Endothelial cell of umbilical vein (primary cell): ENCODE measurements around the gene KLHL1. TPM values are rescaled to one million over a fixed set of nuclear protein-coding genes. Genes with fewer than 3 reads are reported as not detected.

Experiments used
- BruUV-seq: library from RNA; stranded (reverse); fragments of 400-500 nt; replicated peaks from 2 replicates; lab custom pipeline; 2021; lab: Mats Ljungman, UMichigan
- CTCF ChIA-PET: fragments of 300-600, 350-600 bp; sonication (Branson Sonifier 250); formaldehyde crosslinking; loops from one replicate; lab custom pipeline; 2021; ENCODE audit warnings: antibody characterized with exemption, inconsistent platforms; lab: Charles Lee
- POLR2A ChIA-PET: fragments of 300-600, 350-600 bp; sonication (Branson Sonifier 250); formaldehyde crosslinking; loops from one replicate; lab custom pipeline; 2021; ENCODE audit warnings: antibody characterized with exemption, inconsistent platforms; lab: Charles Lee
- DNase-seq: peaks from one replicate; pipeline ENCODE4 v3.0.0-alpha.2; 2011; ENCODE audit warnings: low read depth, low spot score
- FAIRE-seq: peaks from 2 replicates; lab custom pipeline; 2011; peaks lifted over from hg19 to GRCh38; lab: Jason Lieb, UNC
- H2AFZ ChIP-seq: 2 replicates; pipeline ENCODE4 v1.6.0; 2012; ENCODE audit warnings: low read depth, low read length, control low read depth, inconsistent platforms
- H3K27ac ChIP-seq: 2 replicates; pipeline ENCODE4 v1.5.1; 2011; ENCODE audit warnings: low read depth, mild to moderate bottlenecking, control low read depth, low read length, moderate library complexity; ENCODE audit not compliant: insufficient read depth
- H3K27me3 ChIP-seq, 2 experiments: 2 replicates each; pipeline versions ENCODE4 v1.6.0 to v1.6.1; 2011; ENCODE audit warnings: low read length in 2 of 2, mixed read lengths in 1 of 2; ENCODE audit not compliant: control insufficient read depth in 2 of 2, insufficient read depth in 2 of 2
- H3K36me3 ChIP-seq, 2 experiments: 2 replicates in 1 of 2; 3 replicates in 1 of 2; pipeline ENCODE4 v1.5.1; 2011; ENCODE audit warnings: low read length in 2 of 2, mild to moderate bottlenecking in 1 of 2, moderate library complexity in 1 of 2; ENCODE audit not compliant: control insufficient read depth in 2 of 2, insufficient read depth in 2 of 2; ENCODE audit errors: extremely low read depth in 1 of 2
- H3K4me1 ChIP-seq: 3 replicates; pipeline ENCODE4 v1.5.1; 2011; ENCODE audit warnings: mild to moderate bottlenecking, low read length; ENCODE audit not compliant: control insufficient read depth, insufficient read depth; ENCODE audit errors: extremely low read depth
- H3K4me2 ChIP-seq: 2 replicates; pipeline ENCODE4 v1.6.1; 2011; ENCODE audit warnings: low read length, control low read depth, mixed read lengths; ENCODE audit not compliant: insufficient read depth
- H3K4me3 ChIP-seq, 3 experiments: fragments of 200-600 bp in 1 of 3; sonication (generic), shearing (Covaris generic) in 1 of 3; replicated peaks in 1 of 3; 2 replicates each; pipeline ENCODE4 v1.5.1; 2011 to 2016; ENCODE audit warnings: control low read depth in 3 of 3, low read length in 3 of 3, mild to moderate bottlenecking in 2 of 3, inconsistent platforms in 1 of 3, low read depth in 1 of 3, moderate library complexity in 1 of 3; ENCODE audit not compliant: insufficient read depth in 1 of 3
- H3K79me2 ChIP-seq: 2 replicates; pipeline ENCODE4 v1.6.0; 2012; ENCODE audit warnings: low read length, inconsistent platforms; ENCODE audit not compliant: control insufficient read depth, insufficient read depth
- H3K9ac ChIP-seq: replicated peaks from 2 replicates; pipeline ENCODE3; 2011; ENCODE audit warnings: low read length, control low read depth; ENCODE audit not compliant: insufficient read depth; ENCODE audit errors: extremely low read depth
- H3K9me1 ChIP-seq: replicated peaks from 3 replicates; pipeline ENCODE4 v1.6.0; 2011; ENCODE audit warnings: mild to moderate bottlenecking, low read length; ENCODE audit not compliant: control insufficient read depth, insufficient read depth; ENCODE audit errors: extremely low read depth
- H3K9me3 ChIP-seq: replicated peaks from 2 replicates; pipeline ENCODE4 v1.5.1; 2012; ENCODE audit warnings: low read length, inconsistent platforms; ENCODE audit not compliant: control insufficient read depth, insufficient read depth
- H4K20me1 ChIP-seq: replicated peaks from 2 replicates; pipeline ENCODE3; 2011; ENCODE audit warnings: mild to moderate bottlenecking, low read length; ENCODE audit not compliant: control insufficient read depth, insufficient read depth; ENCODE audit errors: extremely low read depth
- EZH2 ChIP-seq: IDR thresholded peaks from 2 replicates; pipeline ENCODE4 v1.6.1; 2012; ENCODE audit warnings: borderline replicate concordance, low read depth, mild to moderate bottlenecking, moderate library complexity, low read length, inconsistent platforms; ENCODE audit not compliant: severe bottlenecking
- GATA2 ChIP-seq: IDR thresholded peaks from 2 replicates; pipeline ENCODE4 v1.7.0; 2011; ENCODE audit warnings: low read depth, mild to moderate bottlenecking, moderate library complexity, mixed read lengths, low read length; ENCODE audit not compliant: insufficient read length, insufficient read depth
- POLR2A ChIP-seq: IDR thresholded peaks from 2 replicates; pipeline ENCODE4 v1.6.1; 2012; ENCODE audit warnings: low read depth, mild to moderate bottlenecking, control low read depth, low read length
- dilution Hi-C: fragments of 300-500 bp; cut with MboI; formaldehyde crosslinking; loops from one replicate; pipeline ENCODE4 v1.15.0; 2019; ENCODE audit warnings: low sequenced_read_pairs; ENCODE audit not compliant: extremely low pct_ligation_motif_present
- intact Hi-C: fragments of 100-400 bp; cut with micrococcal nuclease; formaldehyde crosslinking; loops from one replicate; pipeline ENCODE4 v1.10.0; 2022
- polyA plus RNA-seq, 4 experiments: library from polyadenylated mRNA; depleted of rRNA in 3 of 4; stranded (reverse) in 3 of 4; unstranded in 1 of 4; fragments of >200 nt; gene quantifications; 2 replicates each; pipeline versions ENCODE4 v1.2.1 to v1.2.3, GENCODE V29; 2011 to 2012; ENCODE audit warnings: missing spikeins in 1 of 4
- total RNA-seq: library from RNA; stranded (reverse); gene quantifications from 2 replicates; pipeline ENCODE4 v1.2.3, GENCODE V29; 2021
- TF ChIP-seq, protein P1 (sequence below), 2 donors: IDR thresholded peaks; 1 replicate in 1 of 2; 2 replicates in 1 of 2; pipeline ENCODE4 v1.5.1; 2011; ENCODE audit warnings: low read length in 2 of 2, mild to moderate bottlenecking in 2 of 2, moderate library complexity in 2 of 2, control low read depth in 1 of 2, inconsistent platforms in 1 of 2, low read depth in 1 of 2; ENCODE audit not compliant: insufficient read depth in 1 of 2; ENCODE audit errors: extremely low read depth in 1 of 2

The KLHL1 gene
- total and polyA plus RNA-seq, 2 donors (not counting 3 experiments of a cell fraction or from before 2014, with no cell fraction given) = not detected

DNA sequence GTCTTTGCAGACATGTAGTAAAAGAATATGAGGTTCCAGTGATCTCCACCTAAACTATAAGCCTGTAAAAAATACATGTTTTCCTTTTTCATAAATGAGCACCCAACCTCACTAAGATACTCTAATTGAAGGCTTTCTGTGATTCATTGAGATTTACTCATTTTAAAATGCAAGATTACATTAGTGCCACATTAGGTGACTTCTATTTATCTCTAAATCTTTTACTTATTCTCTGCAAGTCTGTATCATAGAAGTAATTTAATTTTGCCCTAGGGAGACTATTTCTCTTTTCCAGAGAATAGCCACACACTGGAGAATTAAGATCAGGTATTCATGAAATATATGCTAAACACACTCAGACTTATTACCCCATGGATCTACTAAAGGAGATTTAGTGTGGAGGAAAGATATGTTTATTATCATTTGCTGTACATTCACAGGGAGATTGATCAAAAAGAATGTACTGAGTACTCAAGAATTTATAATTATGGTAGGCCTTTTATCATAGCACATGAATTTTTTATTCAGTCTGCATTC is 290.9 kb downstream of the KLHL1 start:
- Histone ChIP-seq H3K9me1 (no peaks in the 10 kb centered on the region), H2AFZ (no peak overlapping the region), H3K4me1 (no peaks in the 10 kb centered on the region), H3K9ac (no peak overlapping the region), H3K36me3 (no peaks in the 10 kb centered on the region), H3K4me3 (no peak overlapping the region), H3K9me3 (peaks cover 2% of the 10 kb centered on the region), H4K20me1 (no peaks in the 10 kb centered on the region), H3K79me2 (no peaks in the 10 kb centered on the region), H3K4me2 (no peak overlapping the region), H3K27ac (no peak overlapping the region), H3K27me3 (no peaks in the 10 kb centered on the region)
- DNase-seq (no peak), FAIRE-seq (no peak)
- intact Hi-C loops (no loop called here), dilution Hi-C loops (no loop called here)
- POLR2A ChIA-PET = no interaction called here
- no TSS peak for BruUV-seq
- TF ChIP-seq EZH2 (no peak), POLR2A (no peak), GATA2 (no peak)
- TF ChIP-seq, protein P1, sequence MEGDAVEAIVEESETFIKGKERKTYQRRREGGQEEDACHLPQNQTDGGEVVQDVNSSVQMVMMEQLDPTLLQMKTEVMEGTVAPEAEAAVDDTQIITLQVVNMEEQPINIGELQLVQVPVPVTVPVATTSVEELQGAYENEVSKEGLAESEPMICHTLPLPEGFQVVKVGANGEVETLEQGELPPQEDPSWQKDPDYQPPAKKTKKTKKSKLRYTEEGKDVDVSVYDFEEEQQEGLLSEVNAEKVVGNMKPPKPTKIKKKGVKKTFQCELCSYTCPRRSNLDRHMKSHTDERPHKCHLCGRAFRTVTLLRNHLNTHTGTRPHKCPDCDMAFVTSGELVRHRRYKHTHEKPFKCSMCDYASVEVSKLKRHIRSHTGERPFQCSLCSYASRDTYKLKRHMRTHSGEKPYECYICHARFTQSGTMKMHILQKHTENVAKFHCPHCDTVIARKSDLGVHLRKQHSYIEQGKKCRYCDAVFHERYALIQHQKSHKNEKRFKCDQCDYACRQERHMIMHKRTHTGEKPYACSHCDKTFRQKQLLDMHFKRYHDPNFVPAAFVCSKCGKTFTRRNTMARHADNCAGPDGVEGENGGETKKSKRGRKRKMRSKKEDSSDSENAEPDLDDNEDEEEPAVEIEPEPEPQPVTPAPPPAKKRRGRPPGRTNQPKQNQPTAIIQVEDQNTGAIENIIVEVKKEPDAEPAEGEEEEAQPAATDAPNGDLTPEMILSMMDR (IDR thresholded peaks at IDR 0.05; ENCODE audit: extremely low read depth in 1 of 2, insufficient read depth in 1 of 2, low read depth in 1 of 2, low read length in 2 of 2) = no peak
- CTCF ChIA-PET = no interaction called here

- H3K79me2 ChIP-seq = no peaks in the 10 kb centered on the region
- no peak overlapping the region for H3K9ac ChIP-seq
- POLR2A ChIA-PET = no interaction called here
- intact Hi-C loops = no loop called here
- no peak overlapping the region for H3K4me2 ChIP-seq
- dilution Hi-C loops = no loop called here
- no peaks in the 10 kb centered on the region for H3K9me1 ChIP-seq
- H3K9me3 ChIP-seq = no peaks in the 10 kb centered on the region
- no peak overlapping the region for H3K4me3 ChIP-seq
- no peaks in the 10 kb centered on the region for H4K20me1 ChIP-seq
- FAIRE-seq = no peak
- H3K27me3 ChIP-seq = no peaks in the 10 kb centered on the region
- no peak overlapping the region for H2AFZ ChIP-seq
- H3K27ac ChIP-seq = no peak overlapping the region
- no peak for DNase-seq
- no peaks in the 10 kb centered on the region for H3K36me3 ChIP-seq
- H3K4me1 ChIP-seq = no peaks in the 10 kb centered on the region
- TF ChIP-seq, protein P1 (IDR thresholded peaks at IDR 0.05; ENCODE audit: extremely low read depth in 1 of 2, insufficient read depth in 1 of 2, low read depth in 1 of 2, low read length in 2 of 2) = no peak
- no peak for TF ChIP-seq POLR2A
- TF ChIP-seq EZH2 = no peak
- CTCF ChIA-PET = no interaction called here
- no TSS peak for BruUV-seq
These were observed 299.1 kb downstream of the KLHL1 start for GRCh38 chr13:69809152-69809551.
